COLO668 (cell line): ENCODE results near the gene ZNF358.

Experiments used
- DNase-seq: peaks from one replicate; lab custom pipeline; 2025; ENCODE audit not compliant: unreplicated experiment; lab: John Stamatoyannopoulos, UW

Gene ZNF358

DNA sequence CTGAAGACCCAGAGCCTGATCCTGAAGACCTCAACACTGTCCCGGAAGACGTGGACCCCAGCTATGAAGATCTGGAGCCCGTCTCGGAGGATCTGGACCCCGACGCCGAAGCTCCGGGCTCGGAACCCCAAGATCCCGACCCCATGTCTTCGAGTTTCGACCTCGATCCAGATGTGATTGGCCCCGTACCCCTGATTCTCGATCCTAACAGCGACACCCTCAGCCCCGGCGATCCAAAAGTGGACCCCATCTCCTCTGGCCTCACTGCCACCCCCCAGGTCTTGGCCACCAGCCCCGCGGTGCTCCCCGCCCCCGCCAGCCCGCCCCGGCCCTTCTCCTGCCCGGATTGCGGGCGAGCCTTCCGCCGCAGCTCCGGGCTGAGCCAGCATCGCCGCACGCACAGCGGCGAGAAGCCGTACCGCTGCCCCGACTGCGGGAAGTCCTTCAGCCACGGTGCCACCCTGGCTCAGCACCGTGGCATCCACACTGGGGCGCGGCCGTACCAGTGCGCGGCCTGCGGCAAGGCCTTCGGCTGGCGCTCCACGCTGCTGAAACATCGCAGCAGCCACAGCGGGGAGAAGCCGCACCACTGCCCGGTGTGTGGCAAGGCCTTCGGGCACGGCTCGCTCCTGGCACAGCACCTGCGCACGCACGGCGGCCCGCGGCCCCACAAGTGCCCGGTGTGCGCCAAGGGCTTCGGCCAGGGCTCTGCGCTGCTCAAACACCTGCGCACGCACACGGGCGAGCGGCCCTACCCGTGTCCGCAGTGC, 3.6 kb downstream of the ZNF358 start:
- no peak for DNase-seq

DNA sequence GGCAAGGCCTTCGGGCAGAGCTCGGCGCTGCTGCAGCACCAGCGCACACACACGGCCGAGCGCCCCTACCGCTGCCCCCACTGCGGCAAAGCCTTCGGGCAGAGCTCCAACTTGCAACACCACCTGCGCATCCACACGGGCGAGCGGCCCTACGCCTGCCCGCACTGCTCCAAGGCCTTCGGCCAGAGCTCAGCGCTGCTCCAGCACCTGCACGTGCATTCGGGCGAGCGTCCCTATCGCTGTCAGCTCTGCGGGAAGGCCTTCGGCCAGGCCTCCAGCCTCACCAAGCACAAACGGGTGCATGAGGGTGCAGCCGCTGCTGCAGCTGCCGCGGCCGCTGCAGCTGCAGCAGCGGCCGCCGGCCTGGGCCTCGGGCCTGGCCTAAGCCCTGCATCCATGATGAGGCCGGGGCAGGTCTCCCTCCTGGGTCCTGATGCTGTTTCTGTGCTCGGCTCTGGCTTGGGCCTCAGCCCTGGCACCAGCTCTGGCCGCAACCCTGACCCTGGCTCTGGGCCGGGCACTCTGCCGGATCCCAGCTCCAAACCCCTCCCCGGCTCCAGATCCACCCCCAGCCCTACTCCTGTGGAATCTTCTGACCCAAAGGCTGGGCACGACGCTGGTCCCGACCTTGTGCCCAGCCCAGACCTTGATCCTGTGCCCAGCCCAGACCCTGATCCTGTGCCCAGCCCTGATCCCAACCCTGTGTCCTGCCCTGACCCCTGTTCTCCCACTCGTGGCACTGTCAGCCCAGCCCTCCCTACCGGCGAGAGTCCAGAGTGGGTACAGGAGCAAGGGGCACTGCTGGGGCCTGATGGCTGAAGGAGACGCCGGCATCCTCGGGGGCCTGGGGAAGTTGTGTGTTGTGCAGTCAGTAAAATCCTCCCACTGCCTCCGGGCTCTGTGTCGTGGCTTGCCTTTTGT, 4.5 kb downstream of the ZNF358 start:
- DNase-seq: no peak

DNA sequence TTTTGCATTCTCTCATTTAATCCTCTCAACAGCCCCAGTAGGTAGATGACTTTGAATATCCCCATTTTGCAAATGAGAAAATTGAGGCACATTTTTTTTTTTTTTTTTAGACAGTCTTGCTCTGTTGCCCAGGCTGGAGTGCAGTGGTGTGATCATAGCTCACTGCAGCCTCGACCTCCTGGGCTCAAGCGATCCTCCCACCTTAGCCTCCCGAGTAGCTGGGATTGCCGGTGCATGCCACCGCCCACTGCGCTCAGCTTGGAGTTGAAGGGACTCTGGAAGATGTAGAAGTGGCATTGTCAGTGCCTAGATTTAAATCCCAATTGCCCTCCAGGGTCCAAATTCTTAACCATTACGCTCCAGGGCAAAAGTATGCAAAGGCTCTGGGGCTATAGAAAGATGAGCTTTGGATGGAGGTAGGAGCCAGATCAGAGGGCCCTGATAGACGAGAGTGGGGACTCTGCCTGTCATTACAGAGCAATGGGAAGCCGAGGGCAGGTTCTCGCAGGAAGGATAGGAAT, 5.7 kb downstream of the ZNF358 start:
- DNase-seq: no peak

DNA sequence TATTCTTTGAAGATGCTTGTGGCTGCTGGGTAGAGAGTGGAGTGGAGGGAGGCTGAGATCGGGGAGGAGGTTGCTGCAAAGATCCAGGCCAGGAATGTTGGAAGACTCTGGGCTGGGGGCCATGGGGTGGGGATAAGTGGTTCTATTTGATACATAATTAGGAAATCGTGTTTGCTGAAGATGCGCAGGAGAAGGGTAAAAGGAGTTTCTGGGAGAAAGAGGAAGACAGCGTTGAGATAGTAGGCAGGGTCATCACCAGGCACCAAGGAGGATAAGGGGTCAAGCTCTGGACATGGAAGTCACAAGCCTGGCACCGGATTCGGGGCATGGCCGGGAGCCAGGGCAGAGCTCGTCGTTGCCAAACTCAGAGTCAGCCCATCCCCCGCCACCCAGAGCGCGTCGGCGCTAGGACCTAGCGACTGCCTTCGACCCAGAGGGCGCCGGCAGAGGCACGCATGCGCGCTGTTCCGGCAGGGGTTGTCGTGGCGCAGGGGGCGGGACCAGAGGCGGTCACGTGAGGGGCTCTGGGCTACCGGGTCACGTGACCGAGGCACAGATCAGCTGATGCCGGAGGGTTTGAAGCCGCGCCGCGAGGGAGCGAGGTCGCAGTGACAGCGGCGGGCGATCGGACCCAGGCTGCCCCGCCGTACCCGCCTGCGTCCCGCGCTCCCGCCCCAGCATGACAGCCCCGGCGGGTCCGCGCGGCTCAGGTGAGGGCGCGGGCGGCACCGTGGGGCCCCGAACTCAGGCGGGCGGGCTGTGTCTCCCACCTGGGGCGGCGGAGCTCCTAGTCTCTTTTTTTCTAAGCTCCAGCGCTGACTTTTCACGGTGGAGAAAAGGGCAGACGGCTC, 6.4 kb downstream of the ZNF358 start, which contains the start of gene MCOLN1:
Gene MCOLN1, plus strand, starts transcription at position 553 of the 851 bp plus-strand sequence. Its CDS starts 127 bp downstream, at position 680.
- DNase-seq: peak; percentile 99

DNA sequence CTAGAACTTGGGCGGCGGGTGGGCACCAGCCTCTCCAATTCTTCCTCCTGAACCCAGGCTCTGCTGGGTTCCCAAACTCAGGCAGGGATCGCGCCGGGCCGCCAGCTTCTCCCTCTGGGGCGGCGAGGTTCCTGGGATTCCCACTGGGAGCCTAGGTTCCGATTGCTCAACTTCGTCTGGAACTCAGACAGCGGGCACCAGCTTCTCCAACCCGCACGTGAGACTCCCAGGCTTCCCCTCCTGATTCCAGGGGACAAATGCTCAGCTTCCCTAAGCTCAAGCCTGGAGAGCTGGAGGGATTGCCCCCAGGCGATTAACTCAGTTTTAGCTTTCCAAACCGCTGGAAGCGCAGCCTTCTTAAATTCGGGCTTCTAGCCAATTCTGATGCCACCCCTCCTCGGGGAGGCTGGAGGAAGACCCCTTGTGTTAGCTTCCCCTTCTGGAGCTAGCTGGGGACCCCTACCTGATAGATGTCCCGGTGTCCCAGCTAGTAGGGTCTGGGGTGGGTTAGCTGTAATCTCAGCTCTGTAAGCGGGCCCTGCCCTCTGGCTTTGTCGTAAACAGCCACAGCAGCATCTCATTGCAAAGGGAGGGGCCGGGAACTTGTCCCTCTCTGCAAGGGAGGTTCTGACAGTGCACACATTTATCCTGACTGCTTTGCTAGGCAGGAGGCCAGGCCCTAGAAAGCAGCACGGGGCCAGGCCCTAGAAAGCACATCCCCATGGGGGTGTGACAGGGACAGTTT, 7.2 kb downstream of the ZNF358 start:
- no peak for DNase-seq

DNA sequence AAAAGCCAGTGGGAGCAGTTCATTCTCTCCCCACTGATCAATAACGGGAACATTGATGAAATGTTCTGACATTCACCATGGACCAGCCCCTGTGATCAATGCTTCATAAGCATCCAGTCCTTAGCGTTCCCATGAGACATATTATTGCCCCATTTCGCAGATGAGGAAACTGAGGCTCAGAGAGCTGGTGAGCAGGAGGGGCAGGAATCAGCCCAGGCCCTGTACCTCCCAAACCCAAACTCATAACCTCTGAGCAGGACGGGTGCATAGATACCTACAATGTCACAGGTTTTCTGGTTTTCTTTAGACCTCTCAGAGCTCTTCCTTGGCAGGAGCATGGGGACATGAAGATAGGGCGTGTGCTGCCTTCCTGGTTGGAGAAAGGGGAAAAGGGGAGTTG, 8.6 kb downstream of the ZNF358 start:
- DNase-seq: no peak

DNA sequence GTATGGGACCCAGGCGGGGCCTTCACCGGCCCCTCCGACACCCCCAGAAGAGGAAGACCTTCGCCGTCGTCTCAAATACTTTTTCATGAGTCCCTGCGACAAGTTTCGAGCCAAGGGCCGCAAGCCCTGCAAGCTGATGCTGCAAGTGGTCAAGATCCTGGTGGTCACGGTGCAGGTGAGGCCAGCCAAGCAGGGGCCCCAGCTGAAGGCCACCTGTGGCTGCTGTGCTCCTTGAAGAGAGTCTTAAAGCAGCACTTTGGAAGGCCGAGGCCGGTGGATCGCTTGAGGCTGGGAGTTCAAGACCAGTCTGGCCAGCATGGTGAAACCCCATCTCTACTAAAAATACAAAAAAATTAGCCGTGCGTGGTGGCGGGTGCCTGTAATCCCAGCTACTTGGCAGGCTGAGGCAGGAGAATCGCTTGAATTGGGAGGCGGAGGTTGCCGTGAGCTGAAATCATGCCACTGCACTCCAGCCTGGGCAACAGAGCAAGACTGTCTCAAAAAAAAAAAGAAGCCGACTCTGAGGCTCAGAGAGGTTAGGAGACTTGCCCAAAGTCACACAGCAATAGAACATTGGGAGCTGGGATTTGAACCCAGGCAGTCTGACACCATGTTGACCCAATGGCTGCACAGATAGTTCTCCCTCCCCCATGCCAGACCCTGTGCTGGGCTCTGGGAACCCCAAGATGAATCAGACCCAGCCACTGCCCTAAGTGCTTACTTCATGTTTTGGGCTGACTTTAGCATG, 9.3 kb downstream of the ZNF358 start:
- DNase-seq: no peak

DNA sequence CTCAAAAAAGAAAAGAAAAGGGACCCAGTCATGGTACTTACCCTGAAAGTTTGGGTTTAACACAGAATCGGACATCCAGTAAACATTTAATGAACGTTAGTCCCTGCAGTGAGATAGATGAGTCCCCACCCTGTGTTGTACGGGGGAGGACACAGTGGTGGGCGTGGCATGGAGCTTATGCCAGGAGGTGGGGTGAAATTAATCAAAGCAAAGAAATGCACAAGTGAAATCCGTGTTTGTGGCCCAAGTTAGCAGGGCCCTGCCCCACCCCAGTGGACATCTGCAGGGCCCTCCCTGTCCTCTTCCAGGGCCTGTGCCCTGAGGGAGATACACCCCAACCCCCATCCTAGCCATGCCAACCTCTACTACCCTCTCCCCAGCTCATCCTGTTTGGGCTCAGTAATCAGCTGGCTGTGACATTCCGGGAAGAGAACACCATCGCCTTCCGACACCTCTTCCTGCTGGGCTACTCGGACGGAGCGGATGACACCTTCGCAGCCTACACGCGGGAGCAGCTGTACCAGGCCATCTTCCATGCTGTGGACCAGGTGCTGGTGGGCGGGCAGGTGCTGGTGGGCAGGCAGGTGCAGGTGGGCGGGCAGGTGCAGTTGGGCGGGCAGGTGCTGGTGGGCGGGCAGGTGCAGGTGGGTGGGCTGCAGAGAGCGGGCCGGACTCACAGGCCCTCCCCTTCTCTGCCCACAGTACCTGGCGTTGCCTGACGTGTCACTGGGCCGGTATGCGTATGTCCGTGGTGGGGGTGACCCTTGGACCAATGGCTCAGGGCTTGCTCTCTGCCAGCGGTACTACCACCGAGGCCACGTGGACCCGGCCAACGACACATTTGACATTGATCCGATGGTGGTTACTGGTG, 10.4 kb downstream of the ZNF358 start:
- DNase-seq: no peak

DNA sequence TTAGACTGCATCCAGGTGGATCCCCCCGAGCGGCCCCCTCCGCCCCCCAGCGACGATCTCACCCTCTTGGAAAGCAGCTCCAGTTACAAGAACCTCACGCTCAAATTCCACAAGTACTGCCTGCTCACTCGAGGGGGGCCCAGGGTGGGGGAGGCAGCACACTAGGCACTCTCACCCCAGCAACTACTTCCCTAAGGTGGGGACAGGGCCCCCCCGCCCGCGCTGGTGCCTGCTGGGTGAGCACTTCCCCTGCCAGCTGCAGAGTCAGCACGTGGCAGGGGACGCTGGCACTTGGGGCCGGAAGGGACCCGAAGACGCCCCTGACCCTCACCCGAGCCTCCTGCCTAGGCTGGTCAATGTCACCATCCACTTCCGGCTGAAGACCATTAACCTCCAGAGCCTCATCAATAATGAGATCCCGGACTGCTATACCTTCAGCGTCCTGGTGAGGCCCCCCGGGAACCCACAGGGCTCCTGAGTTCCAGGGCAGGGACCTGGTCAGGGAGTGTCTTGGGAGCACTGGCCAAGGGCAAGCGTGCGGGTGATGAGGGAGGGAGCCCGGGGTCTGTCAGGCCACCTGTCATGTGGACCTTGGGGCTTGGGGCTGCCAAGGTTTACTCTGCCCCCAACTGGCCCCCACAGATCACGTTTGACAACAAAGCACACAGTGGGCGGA, 11.8 kb downstream of the ZNF358 start:
- DNase-seq: no peak

DNA sequence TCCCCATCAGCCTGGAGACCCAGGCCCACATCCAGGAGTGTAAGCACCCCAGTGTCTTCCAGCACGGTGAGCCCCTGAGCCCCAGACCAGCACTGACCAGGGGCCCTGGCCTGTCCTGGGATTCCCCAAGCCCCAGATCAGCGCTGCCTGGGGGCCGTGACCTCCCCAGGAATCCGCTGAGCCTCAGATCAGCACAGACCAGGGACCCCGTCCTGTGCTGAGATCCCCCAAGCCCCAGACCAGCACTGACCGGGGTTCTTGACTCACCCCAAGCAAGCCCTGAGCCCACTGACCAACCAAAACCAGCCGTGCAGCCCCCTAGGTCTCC, 12.3 kb downstream of the ZNF358 start:
- DNase-seq: no peak

DNA sequence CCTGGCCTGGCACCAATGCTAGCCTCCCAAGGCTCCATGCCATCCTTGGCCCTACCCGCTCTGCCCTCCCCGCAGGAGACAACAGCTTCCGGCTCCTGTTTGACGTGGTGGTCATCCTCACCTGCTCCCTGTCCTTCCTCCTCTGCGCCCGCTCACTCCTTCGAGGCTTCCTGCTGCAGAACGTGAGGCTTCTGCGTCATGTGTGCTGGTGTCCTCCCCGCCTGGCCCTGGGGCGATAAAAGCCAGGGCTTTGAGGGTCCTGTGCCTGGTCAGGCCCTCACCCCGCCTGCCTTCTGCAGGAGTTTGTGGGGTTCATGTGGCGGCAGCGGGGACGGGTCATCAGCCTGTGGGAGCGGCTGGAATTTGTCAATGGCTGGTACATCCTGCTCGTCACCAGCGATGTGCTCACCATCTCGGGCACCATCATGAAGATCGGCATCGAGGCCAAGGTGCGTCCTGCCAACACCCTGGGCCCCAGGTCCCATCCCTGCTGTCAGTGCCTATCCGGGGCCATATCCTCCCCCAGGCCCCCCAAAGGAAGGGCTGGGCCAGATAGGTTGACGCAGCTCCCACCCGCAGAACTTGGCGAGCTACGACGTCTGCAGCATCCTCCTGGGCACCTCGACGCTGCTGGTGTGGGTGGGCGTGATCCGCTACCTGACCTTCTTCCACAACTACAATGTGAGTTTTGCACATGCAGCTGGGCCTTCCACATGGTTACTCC, 12.8 kb downstream of the ZNF358 start:
- DNase-seq: no peak

DNA sequence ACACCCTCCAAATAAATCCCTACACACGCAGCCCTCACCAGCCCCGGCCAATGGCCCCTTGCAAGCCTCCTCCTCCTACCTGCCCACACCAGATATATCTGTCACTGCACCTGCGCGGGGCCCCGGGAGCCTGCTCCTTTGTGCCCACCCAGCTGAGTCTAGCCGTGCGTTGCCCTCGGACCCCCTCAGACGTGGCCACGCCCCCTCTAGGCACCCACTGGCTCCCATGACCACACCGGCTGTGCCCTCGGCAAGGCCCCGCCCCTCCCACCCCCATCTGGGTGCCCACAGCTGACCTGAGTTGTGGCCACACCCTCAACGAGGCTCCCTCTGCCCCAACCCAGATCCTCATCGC, 13.3 kb downstream of the ZNF358 start:
- DNase-seq: no peak

DNA sequence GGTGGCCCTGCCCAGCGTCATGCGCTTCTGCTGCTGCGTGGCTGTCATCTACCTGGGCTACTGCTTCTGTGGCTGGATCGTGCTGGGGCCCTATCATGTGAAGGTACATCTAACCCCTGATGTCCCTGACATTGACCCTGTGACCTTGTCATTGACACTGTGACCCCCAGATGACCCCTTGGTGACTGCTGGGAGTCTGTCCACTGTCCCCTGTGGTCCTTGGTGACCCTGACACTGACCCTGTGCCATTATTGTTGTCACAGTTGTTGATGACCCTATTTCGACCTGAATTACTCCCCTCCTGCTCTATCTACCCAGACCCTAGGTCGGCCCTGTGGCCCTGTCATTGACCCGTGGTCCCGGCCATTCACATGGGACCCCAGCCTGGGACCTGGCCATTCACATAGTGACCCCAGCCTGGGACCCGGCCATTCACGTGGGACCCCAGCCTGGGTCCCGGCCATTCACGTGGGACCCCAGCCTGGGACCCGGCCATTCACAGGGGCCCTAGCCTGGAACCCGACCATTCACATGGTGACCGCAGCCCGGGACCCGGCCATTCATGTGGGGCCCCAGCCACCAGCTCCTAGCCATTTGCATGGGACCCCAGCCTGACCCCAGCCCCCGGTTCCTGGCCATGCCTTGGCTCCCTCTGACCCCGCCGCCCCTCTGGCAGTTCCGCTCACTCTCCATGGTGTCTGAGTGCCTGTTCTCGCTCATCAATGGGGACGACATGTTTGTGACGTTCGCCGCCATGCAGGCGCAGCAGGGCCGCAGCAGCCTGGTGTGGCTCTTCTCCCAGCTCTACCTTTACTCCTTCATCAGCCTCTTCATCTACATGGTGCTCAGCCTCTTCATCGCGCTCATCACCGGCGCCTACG, 13.9 kb downstream of the ZNF358 start:
- no peak for DNase-seq

DNA sequence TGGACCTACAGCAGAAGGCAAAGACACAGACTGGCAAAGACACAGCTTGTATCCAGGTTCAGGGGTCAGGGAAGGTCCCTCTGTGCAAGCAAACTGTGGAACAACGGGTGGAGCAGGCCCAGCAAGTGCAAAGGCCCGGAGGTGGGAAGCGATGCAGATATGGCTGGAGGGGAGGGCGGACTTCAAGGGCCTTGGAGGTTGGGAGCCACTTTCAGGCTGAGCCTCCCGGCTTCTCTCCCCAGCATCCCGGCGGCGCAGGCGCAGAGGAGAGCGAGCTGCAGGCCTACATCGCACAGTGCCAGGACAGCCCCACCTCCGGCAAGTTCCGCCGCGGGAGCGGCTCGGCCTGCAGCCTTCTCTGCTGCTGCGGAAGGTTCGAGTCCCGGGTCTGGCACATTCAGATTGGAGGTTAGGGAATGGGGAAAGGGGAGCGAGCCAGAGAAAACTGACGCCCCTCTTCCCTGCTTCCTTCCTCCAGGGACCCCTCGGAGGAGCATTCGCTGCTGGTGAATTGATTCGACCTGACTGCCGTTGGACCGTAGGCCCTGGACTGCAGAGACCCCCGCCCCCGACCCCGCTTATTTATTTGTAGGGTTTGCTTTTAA, 17.5 kb downstream of the ZNF358 start:
- DNase-seq: no peak

DNA sequence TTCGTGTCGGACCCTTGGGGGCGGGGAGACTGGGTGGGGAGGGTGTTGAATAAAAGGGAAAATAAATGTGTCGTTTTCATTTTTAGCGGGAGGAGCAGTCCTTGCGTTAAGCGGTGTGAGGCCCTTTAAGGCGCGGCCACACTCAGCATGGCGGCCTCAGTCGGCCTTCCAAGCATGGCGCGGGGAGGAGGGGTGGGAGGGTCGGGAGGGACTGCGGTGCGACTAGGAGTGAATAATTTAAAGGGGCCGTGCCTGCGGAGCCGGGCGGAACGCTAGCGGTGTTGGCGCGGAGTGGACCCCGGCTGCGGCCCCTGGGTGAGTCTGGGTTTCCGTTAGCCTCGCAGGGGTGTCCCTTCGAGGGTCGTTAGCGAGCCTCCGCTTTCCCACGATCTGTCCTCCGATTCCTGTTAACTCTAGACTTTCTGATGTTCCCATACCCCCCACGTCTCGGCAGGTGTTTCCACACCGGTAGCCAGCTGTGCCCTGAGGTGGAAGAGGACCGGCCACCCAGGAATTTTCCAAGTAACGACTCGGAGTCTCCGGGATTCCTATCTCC, 18.1 kb downstream of the ZNF358 start:
- peak; percentile 88 for DNase-seq

DNA sequence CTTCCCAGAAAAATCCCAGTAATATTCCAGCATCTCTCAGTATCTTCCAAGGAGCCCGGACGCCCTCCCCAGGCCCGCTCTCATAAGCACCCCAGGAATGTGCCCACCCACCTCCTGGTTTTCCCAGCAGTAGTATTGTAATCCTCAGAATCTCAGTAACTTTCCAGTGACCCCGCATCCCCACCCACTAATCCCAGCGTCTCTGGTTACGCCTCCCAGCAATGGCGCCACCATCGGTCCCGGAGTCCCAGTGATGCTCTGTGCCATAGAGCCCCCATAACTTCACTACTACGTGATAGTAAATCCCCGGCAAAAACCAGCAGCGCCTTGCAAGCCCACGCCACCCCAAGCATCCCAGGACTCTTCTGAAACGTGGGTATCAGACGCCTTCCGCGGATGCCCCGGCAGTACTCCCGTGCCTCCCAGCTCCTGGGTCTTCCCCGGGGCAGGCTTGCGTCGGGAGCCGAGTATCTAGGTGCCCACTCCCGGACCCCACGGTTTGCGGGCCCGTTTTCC, 18.7 kb downstream of the ZNF358 start:
- peak; percentile 43 for DNase-seq
